NCI-H2196 (cell line): ENCODE measurements around the gene RTN4.

Experiments
- DNase-seq: peaks from one replicate; lab custom pipeline; 2025; ENCODE audit not compliant: unreplicated experiment; lab: John Stamatoyannopoulos, UW

The RTN4 gene

GRCh38 chr2:55038428-55038827 is 11.8 kb downstream of the RTN4 start:
- DNase-seq: no peak

GRCh38 chr2:55035716-55036115 is 14.5 kb downstream of the RTN4 start:
- DNase-seq: no peak

DNA sequence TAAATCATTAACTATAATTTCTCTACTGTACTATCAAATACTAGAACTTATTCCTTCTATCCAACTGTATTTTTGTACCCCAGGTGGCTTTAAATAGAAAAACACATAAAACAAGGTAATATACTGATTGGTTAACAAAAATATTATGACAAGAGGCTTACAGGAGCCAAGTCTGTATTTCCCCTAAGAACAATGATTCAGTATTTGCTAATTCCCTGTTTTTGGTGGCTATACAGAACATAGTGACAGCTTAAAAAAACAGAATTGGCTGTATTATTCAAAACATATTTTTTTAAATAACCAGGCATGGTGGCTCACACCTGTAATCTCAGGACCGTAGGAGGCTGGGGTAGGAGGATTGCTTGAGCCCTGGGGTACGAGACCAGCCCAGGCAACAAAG is 16.3 kb downstream of the RTN4 start:
- DNase-seq: no peak

DNA sequence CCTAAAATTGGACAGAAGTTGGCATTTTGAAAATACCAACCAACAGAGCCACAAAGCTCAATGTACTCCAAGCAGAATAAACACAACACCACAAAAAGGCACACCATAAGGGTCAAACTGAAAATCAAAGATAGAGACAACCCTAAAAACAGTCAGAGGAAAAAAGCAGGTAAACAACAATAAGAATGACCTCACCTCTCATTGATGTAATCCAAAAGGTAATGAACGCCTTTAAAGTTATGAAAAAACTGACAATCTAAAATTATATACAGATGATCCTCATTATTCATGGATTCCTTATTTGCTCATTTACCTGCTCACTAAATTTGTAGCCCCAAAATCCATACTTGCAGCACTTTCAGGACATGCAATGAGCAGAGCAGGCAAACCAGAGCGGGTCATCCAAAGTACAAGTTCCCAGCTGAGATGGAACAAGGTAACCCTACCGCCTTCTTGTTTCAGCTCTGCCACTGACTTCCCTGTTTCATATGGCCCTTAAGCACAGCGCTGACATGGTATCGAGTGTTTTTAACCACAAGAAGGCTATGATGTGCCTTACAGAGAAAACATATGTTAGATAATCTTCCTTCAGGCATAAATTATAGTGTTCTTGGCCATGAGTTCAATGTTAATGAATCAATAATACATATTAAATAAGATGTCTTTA is 17.0 kb downstream of the RTN4 start:
- no peak for DNase-seq

DNA sequence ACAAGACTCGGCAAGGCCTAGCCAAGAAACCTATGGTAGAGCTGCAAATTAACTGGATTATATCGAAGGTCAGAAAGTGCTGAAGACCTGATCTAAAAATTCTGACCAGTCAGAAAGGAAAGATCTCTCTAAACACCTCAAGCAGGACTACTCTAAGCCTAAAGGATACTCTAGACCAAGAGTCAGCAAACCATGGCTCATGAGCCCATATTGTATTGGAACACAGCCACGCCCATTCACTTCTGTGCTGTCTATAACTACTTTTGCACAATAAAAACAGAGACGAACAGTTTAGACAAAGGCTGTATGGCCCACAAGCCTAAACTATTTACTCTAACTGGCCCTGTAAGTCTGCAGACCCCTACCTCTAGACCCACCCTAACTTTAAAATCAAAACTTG is 18.7 kb downstream of the RTN4 start:
- DNase-seq: no peak

DNA sequence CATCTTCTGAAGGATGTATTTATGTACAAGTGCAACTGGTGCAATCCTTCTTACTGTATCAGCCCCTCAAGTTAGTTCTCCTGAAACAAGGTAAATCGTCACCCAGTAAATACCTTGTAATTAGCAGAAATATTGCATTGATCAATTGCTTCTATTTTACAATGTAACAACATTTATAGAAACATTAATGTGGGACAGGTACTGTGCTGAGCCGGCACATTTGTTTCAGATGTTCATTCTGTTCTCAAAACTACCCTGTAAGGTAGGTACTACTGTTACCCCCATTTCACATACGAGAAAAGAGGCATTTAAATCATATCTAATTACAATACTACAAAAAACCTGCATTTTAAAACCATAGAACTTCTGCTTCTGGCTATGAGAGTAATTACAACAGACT is 19.5 kb downstream of the RTN4 start:
- no peak for DNase-seq

DNA sequence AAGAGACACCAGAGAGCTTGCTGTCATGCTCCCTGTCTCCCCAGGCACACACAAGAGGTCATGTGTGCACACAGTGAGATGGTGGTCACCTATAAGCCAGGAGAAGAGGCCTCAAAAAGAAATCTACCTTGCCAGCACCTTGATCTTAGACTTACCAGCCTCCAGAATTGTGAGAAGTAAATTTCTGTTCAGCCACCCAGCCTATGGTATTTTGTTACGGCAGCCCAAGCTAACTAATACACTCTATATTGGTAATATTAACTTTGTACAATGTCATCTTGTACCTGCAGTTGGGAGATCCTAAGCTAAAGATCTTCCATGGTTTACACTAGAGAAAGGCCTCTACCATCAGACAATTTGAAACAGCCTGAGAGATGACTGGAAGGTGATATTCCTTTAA is 21.2 kb downstream of the RTN4 start:
- no peak for DNase-seq

DNA sequence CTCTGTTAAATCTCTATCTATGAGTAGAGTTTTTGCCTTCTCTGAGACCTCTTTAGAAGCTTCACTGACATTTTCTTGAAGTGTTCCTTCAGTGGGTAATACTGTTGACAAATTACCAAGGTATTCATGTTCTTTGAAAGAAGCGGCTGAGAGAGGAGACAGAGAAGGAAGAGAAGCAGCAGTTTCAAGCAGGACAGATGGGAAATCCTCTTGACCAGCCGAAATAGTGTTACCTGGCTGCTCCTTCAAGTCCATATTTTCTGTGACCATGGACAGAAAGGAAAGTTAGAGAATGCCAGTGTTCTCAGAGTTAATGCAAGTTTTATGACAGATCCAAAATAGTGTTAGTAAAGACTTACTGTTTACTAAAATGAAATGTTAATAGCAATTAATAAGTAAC is 23.0 kb downstream of the RTN4 start:
- no peak for DNase-seq

- no peak for DNase-seq
Observed at GRCh38 chr2:55026202-55026601, 24.0 kb downstream of the RTN4 start.

DNA sequence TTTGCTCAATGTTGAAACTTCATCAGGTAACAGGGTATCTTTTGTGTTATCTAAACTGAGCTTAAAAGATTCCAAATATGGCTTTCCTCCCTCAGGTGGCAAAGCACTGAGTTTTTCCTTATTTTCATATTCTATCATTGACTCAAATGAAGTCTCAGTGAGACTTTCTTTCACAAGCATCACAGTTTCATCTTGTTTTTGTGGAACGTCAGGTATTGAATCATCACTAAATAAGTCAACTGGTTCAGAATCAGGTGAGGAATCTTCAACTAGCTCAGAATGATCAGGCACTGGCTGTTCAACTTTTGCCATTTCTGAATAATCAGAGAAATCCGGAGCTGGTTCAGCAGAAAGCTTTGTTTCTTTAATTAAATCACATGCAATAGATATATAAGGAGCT is 24.6 kb downstream of the RTN4 start:
- no peak for DNase-seq

GRCh38 chr2:55025082-55025481 is 25.2 kb downstream of the RTN4 start:
- no peak for DNase-seq

GRCh38 chr2:55022476-55022875 is 27.8 kb downstream of the RTN4 start:
- DNase-seq: no peak

DNA sequence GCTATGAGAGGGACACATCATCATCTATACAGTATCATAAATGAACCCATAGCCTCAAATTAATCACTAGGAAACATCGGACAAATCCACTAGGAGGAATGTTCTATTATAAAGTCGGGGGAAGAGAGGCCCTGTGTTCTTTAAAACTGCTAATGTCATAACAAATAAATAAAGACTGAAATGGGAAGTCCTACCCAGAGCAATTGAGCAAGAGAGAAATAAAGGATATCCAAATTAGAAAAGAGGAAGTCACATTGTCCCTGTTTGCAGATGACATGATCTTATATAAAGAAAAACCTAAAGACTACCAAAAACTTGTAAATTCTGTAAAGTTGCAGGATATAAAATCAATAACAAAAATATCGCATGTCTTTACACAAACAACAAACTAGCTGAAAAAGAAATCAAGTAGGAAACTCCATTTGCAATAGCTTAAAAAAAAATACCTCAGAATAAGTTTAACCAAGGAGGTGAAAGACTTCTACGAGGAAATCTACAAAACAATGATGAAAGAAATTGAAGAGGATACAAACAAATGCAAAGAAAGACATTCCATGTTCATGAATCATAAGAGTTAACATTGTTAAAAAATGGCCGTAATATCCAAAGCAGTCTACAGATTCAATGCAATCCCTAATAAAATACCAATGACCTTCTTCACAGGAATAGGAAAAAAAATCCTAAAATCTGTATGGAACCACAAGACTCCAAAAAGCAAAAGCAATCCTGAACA is 30.6 kb downstream of the RTN4 start:
- DNase-seq: no peak

GRCh38 chr2:55018619-55019018 is 31.6 kb downstream of the RTN4 start:
- no peak for DNase-seq

- DNase-seq: no peak
Observed at GRCh38 chr2:55017880-55018279, 32.4 kb downstream of the RTN4 start.

DNA sequence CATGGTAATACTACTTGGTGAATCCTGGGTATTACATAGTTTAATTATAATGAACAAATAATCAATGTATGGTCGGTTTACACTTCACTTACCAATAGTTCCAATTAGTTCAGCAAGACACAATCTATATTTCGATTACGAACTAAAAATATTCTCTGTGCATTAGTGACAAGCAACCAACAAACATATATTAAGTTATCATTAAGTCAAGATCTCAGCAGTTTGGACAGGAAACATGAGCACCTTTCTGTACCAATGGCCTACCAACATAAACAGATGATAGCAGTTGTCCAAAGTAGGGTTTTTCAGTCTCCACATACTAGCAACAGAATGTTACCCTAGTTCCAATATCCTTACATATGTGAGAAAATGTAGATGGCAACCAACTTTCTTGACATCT is 32.8 kb downstream of the RTN4 start:
- no peak for DNase-seq

GRCh38 chr2:55014962-55015939 is 35.0 kb downstream of the RTN4 start:
- DNase-seq: peak; percentile 0

DNA sequence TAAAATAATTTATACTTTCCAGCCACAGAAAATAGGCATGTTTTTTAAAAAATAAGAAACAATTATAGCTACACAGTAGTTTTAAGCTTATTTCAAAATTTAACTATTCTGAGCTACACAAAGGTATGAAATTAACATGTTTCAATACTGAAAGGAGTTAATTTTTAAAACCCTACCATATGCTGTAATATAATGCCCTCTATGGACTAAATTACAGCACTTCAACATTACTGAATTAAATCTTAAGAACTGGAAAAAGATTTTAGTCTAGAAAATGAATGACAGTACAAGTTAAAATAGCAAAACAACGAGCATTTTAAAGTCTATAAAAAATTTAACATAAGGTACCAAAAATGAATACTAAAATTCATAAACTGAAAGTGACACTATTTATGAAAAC is 36.3 kb downstream of the RTN4 start:
- DNase-seq: no peak

DNA sequence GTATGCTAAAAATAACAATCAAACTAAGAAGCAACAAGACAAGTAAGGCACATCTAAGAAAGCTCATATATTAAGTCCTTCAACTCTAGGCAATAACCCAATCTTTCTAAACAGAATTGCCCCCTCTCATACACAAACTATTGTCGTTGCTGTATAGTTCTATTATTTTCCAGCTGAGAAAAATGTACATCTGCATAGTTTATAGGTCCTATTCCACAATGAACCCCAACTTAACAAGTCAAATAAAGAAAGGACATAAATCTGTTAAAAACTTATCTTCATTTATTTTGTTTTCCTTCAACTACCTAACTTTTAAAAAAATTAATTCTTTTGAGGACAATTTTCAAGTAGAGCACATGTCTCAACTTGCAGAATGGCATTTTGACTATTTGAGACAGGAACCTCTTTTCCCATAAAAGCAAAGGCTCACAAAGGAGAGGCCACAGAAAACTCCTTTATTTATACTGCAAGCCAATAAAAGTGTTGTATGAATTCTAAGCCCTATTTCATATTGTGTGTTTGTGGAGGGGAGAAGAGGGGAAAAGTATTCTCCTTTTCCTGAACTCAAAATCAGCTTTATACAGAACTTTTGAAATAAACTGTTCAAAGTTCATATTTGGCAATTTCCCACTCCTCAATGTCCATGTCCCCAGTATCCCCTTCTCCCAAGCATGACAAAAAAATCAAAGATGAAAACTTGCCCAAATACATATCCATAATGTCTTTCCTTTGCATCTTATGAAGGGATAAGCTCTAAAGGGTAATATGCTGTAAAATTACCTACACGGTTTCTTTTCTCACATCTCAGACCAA is 37.4 kb downstream of the RTN4 start:
- DNase-seq: no peak

- no peak for DNase-seq
Observed at GRCh38 chr2:55011831-55012671, 38.2 kb downstream of the RTN4 start.
